IPS-15b (cell line): ENCODE measurements around the gene CYP4Z1.
"Not testable (repeated sequence)": the region's sequence is repeated elsewhere in the genome, so short reads cannot be mapped to it uniquely, and the experiment has no call there.

ENCODE experiments used
- H3K27me3 ChIP-seq: one replicate; pipeline ENCODE4 v1.6.1; 2013; ENCODE audit warnings: low read length; ENCODE audit not compliant: control insufficient read depth, insufficient read depth
- H3K36me3 ChIP-seq: one replicate; pipeline ENCODE4 v1.6.1; 2013; ENCODE audit warnings: low read length; ENCODE audit not compliant: control insufficient read depth, insufficient read depth
- H3K4me1 ChIP-seq: one replicate; pipeline ENCODE4 v1.6.1; 2013; ENCODE audit warnings: mild to moderate bottlenecking, low read length; ENCODE audit not compliant: control insufficient read depth, insufficient read depth
- H3K4me3 ChIP-seq: one replicate; pipeline ENCODE4 v1.5.1; 2013; ENCODE audit warnings: low read depth, low read length
- H3K9ac ChIP-seq: one replicate; pipeline ENCODE4 v1.6.1; 2013; ENCODE audit warnings: low read depth, mild to moderate bottlenecking, low read length
- H3K9me3 ChIP-seq: one replicate; pipeline ENCODE4 v1.6.1; 2013; ENCODE audit warnings: mild to moderate bottlenecking, low read length; ENCODE audit not compliant: control insufficient read depth, insufficient read depth

Gene CYP4Z1

DNA sequence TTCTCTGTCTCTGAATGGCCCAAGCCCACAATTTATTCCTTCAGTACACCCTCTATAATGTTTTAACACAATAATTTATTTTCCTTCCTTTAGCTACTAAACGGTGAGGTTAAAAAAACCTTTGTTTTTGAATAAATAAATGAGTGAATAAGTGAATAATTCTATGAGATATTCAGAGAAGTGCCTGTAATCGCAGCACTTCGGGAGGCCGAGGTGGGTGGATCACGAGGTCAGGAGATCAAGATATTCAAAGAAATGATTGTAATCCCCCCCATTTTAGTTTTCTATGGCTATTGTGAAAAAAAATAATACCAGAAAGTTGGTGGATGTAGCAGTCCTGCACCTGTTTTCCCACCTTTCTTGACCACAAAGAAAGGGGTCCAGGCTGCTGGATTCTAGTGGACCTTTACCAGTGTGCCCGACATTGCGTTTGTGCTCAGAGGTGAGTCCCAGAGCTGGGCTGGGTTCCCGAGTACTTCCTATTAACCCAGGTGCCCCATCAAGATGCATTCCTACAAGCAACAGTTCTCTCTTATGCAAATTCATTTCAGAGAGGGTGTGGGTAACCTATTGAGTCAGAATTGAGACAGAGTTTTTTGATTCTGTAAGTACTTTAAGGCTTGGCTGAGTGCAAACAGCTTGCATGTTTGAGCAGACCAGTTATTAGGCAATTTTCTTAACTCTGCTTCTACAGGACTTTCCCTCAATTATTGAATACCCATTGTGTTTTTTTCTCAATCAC, 62.6 kb downstream of the CYP4Z1 start:
- H3K4me3 ChIP-seq, H3K9me3 ChIP-seq, H3K27me3 ChIP-seq, H3K36me3 ChIP-seq, H3K4me1 ChIP-seq, H3K9ac ChIP-seq: not testable (repeated sequence)

DNA sequence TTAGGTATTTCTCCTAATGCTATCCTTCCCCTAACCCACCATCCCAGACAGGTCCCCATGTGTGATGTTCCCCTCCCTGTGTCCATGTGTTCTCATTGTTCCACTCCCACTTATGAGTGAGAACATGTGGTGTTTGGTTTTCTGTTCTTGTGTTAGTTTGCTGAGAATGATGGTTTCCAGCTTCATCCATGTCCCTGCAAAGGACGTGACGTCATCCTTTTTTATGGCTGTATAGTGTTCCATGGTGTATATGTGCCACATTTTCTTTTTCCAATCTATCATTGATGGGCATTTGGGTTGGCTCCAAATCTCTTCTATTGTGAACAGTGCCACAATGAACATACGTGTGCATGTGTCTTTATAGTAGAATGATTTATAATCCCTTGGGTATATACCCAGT, 65.6 kb downstream of the CYP4Z1 start:
- H3K36me3 ChIP-seq, H3K27me3 ChIP-seq, H3K9ac ChIP-seq, H3K9me3 ChIP-seq, H3K4me3 ChIP-seq, H3K4me1 ChIP-seq: not testable (repeated sequence)

DNA sequence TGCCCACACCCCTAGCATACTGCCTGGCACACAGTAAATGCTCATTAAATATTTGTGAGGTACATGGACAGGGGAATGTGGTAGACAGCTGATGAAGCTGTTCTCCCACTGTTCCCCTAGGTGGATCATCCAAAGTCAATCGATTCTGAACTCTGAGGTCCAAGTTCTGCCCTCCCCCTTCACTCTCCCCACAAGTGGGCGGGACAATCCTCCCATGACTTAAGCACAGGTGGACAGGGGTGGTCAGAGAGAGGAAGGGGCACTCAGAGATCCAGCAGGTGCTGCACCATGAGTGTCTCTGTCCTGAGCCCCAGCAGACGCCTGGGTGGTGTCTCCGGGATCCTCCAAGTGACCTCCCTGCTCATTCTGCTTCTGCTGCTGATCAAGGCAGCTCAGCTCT, 70.2 kb downstream of the CYP4Z1 start, which contains the start of gene CYP4A22:
TSS of gene CYP4A22 (plus strand) at position 244 of the 400 bp plus-strand sequence. CDS start at position 289, 45 bp downstream.
- no peaks in the 10 kb centered on the region for H3K9me3 ChIP-seq
- H3K27me3 ChIP-seq: no peaks in the 10 kb centered on the region

DNA sequence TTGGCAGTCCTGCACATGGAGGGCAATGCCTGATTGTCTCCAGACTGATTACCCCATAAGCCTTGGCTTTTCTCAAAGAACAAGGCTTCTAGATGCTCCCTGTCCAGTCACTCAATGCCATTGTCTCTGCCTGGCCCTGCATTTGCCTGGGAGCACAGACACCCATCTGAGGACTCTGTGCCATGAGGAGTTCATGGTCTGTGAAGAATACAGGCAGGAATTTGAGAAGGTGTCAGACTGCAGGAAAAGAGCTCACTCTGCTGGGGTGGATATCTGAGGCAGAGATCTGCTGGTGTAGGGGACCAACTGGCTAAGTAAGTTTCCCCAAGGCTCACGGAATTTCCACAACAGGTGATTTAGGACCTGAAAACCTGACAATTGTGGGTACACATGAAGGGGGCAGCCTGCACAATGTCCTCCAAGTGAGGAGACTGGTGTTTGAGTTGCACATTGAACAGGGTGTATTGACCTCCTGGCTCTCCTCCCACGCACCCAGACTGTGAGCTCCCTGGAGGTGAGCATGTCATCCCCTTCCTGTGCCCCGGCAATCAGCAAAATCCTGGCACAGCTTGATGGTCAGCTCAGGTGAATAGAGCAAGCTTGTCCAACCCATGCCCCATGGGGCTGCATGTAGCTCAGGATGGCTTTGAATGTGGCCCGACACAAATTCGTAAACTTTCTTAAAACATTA, 71.0 kb downstream of the CYP4Z1 start:
- no peaks in the 10 kb centered on the region for H3K9me3 ChIP-seq
- H3K4me1 ChIP-seq: no peaks in the 10 kb centered on the region
- H3K27me3 ChIP-seq: no peaks in the 10 kb centered on the region
- H3K36me3 ChIP-seq: no peaks in the 10 kb centered on the region
- H3K4me3 ChIP-seq: no peak overlapping the region
- no peak overlapping the region for H3K9ac ChIP-seq

More for the DNA sequence above, 70.2 kb downstream of the CYP4Z1 start, which contains the start of gene CYP4A22:
- no peaks in the 10 kb centered on the region for H3K4me1 ChIP-seq
- H3K9ac ChIP-seq: no peak within 1 kb of the TSS
- no peaks in the 10 kb centered on the region for H3K36me3 ChIP-seq
- no peak within 1 kb of the TSS for H3K4me3 ChIP-seq

DNA sequence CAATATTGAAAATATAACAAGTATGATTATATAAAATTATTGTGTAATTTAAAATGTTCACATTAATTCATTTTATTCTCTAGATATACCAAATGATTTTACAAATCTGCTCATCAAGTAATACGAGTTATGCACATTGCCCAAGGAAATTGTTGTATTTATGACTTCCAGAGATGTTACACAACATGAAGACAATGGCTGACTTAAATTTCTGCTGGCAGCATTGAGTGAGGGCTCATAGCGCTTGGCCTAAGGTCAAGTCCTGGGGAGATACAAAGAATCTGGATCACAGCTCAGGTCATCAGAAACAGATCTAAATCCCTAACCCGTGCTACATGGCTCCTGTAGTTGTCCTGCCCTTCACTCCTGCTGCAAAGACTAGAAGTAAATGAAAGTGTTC, 73.3 kb downstream of the CYP4Z1 start:
- not testable (repeated sequence) for H3K4me3 ChIP-seq, H3K27me3 ChIP-seq, H3K36me3 ChIP-seq, H3K9me3 ChIP-seq, H3K4me1 ChIP-seq, H3K9ac ChIP-seq

DNA sequence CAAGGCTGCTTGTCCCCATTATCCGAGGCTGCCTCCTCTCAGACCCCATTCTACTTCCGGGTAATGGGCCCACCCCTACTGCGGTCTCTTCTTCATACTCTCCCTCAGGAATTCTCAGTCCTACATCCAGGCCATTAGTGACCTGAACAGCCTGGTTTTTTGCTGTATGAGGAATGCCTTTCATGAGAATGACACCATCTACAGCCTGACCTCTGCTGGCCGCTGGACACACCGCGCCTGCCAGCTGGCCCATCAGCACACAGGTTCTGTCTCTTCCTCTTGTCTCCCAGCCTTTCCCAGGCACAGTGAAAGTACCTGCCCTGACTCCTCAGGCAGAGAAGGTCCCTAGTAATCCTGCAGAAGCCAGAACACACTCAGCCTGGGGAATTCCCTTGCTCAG, 76.6 kb downstream of the CYP4Z1 start:
- H3K4me3 ChIP-seq, H3K9me3 ChIP-seq, H3K36me3 ChIP-seq, H3K9ac ChIP-seq, H3K27me3 ChIP-seq, H3K4me1 ChIP-seq: not testable (repeated sequence)

DNA sequence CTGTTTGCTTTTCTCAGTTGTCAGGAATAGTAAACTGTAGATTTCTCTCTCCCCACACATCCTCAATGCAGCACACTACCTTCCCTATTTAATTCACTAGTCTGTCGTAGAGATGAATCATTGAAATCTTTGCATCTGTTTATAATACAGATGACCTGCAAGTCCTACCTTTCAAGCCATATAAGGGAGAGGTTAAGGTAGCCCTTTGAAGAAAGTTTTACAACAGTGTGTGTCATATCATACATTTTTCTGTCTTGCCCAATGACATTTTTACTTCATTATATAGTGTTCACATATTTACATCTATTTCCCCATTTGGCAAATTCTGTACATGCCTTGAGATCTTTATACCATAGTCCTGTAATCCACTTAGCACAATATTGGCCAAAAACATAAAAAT, 79.5 kb downstream of the CYP4Z1 start:
- H3K27me3 ChIP-seq, H3K9ac ChIP-seq, H3K36me3 ChIP-seq, H3K4me3 ChIP-seq, H3K9me3 ChIP-seq, H3K4me1 ChIP-seq: not testable (repeated sequence)

DNA sequence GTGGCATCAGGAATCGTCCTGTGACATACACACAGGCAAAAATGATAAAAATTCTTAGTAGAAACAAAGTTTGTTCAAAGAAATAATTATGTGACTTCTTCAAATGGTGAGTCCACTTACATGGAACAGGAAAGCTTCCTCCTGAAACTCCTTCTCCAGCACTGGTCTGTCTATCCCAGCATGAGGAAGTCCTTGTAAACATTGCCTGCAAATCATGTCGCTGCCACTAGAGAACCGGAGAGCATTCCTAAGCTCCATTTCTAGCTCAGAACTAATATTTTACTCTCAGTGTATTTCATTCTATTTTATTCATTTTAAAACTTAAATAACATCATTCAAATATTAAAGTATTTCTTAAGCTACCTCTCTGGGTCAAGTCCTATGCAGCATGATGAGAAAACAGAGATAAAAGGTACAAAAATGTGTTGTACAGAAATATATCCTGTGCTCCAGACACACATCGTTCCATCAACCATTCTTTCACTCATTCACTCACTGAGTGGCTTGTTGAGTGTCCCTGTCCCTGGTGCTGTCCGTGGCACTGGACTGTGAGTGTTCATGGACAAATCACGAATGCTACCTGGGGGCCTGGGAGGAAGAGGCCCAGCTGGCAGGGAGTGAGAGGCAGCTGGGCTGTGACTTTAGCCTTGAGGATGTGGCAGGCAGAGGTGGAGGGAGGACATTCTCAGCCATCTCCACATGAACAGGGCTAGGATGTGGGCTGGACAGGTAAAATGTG, 80.2 kb downstream of the CYP4Z1 start:
- Histone ChIP-seq H3K4me1 (no peaks in the 10 kb centered on the region), H3K27me3 (no peaks in the 10 kb centered on the region), H3K9me3 (no peaks in the 10 kb centered on the region), H3K4me3 (no peak overlapping the region), H3K9ac (no peak overlapping the region), H3K36me3 (no peaks in the 10 kb centered on the region)

DNA sequence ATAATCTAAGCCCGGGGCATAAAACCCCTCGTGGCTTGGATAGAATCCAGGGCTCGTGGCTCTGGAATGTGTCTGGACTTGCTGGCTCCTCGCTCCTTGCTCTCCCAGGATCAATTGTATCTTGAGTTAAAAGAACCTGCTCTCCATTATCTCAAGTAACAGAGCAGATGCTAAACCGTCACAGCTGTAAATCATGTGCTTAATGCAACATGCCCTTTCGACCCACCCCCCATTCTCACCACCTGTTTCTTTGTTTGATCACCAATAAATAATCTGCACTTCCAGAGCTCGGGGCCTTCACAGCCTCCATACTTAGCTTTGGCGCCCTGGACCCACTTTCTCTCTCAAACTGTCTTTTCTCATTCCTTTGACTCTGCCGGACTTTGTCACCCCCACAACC, 82.1 kb downstream of the CYP4Z1 start:
- not testable (repeated sequence) for H3K9ac ChIP-seq, H3K4me3 ChIP-seq, H3K27me3 ChIP-seq, H3K36me3 ChIP-seq, H3K4me1 ChIP-seq, H3K9me3 ChIP-seq

DNA sequence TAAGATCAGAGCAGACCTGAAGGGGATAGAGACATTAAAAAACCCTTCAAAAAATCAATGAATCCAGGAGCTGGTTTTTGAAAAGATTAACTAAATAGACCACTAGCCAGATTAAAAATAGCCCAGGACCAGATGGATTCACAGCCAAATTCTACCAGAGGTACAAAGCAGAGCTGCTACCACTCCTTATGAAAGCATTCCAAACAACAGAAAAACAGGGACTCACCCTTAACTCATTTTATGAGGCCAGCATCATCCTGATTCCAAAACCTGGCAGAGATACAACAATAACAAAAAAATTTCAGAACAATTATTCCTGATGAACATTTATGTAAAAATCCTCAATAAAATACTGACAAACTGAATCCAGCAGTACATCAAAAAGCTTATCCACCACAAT, 89.4 kb downstream of the CYP4Z1 start:
- not testable (repeated sequence) for H3K9ac ChIP-seq, H3K36me3 ChIP-seq, H3K4me1 ChIP-seq, H3K4me3 ChIP-seq, H3K27me3 ChIP-seq, H3K9me3 ChIP-seq

DNA sequence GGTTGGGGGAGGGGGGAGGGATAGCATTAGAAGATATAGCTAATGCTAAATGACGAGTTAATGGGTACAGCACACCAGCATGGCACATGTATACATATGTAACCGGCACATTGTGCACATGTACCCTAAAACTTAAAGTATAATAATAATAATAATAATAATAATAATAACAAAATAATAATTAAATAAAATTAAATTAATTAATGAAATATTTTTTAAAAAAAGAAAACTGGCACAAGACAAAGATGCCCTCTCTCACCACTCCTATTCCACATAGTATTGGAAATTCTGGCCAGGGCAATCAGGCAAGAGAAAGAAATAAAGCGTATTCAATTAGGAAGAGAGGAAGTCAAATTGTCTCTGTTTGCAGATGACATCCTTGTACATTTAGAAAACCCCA, 90.9 kb downstream of the CYP4Z1 start:
- not testable (repeated sequence) for H3K27me3 ChIP-seq, H3K36me3 ChIP-seq, H3K4me1 ChIP-seq, H3K4me3 ChIP-seq, H3K9me3 ChIP-seq, H3K9ac ChIP-seq

DNA sequence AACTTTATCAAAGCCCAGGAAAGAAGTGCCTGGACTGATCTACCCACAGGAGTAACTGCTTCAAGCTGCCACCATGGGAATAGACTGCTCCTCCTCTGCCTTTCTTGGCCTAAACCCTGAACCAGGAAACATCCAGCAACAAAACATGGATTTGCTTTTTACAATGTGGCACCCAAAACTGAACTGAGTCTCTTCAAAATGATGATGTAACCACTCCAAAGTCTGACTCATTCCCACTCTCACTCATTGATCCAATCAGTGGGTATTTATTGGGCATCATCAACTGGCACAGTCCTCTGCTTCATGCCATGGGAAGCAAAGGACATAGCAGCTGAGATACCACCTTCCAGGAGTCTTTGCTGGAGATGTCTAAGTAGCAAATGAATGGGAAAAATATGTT, 93.7 kb downstream of the CYP4Z1 start:
- Histone ChIP-seq H3K36me3 (no peaks in the 10 kb centered on the region), H3K27me3 (no peaks in the 10 kb centered on the region), H3K9ac (no peak overlapping the region), H3K4me3 (no peak overlapping the region), H3K4me1 (no peaks in the 10 kb centered on the region), H3K9me3 (no peaks in the 10 kb centered on the region)
